Lower leg skin (tissue), 3 donors: ENCODE data around the gene DPRX.

Experiments
- CTCF ChIP-seq, 3 donors: fragments of 450-650 bp; IDR thresholded peaks; one replicate each; pipeline ENCODE4 v1.5.1; 2016; ENCODE audit warnings: antibody characterized with exemption in 3 of 3, mild to moderate bottlenecking in 3 of 3, moderate library complexity in 2 of 3
- POLR2A ChIP-seq, 2 donors: fragments of 450-650 bp; IDR thresholded peaks; one replicate each; pipeline ENCODE4 v1.6.1; 2016 to 2017; ENCODE audit warnings: antibody characterized with exemption in 2 of 2, mild to moderate bottlenecking in 1 of 2, moderate library complexity in 1 of 2

GRCh38 chr19:53631949-53632407 is at the start of gene DPRX:
- TF ChIP-seq POLR2A (IDR thresholded peaks at IDR 0.05) (no peak), CTCF (IDR thresholded peaks at IDR 0.05) (no peak)
